HEK293 (cell line): Measurements from ENCODE around the gene CIPC.

Experiments
- EGR2 ChIP-seq: fragments of 450-650 bp; formaldehyde crosslinking; IDR thresholded peaks from 2 replicates; pipeline ENCODE4 v1.5.1; 2016; ENCODE audit warnings: low read depth, missing biosample characterization, missing genetic modification characterization
- GLIS1 ChIP-seq: fragments of 450-650 bp; formaldehyde crosslinking; IDR thresholded peaks from 2 replicates; pipeline ENCODE4 v1.5.1; 2016; ENCODE audit warnings: missing biosample characterization, missing genetic modification characterization
- GLIS2 ChIP-seq: fragments of 450-650 bp; formaldehyde crosslinking; IDR thresholded peaks from 2 replicates; pipeline ENCODE4 v1.5.1; 2016; ENCODE audit warnings: missing biosample characterization, missing genetic modification characterization
- KLF1 ChIP-seq: fragments of 450-650 bp; formaldehyde crosslinking; IDR thresholded peaks from 2 replicates; pipeline ENCODE4 v1.5.1; 2016; ENCODE audit warnings: missing biosample characterization, missing genetic modification characterization
- KLF10 ChIP-seq: fragments of 450-650 bp; IDR thresholded peaks from 2 replicates; pipeline ENCODE4 v1.5.1; 2018; ENCODE audit warnings: missing biosample characterization, mild to moderate bottlenecking, missing genetic modification characterization
- KLF16 ChIP-seq: fragments of 450-650 bp; formaldehyde crosslinking; IDR thresholded peaks from 2 replicates; pipeline ENCODE4 v1.5.1; 2017; ENCODE audit warnings: missing biosample characterization, missing genetic modification characterization
- KLF8 ChIP-seq: fragments of 450-650 bp; formaldehyde crosslinking; IDR thresholded peaks from 2 replicates; pipeline ENCODE4 v1.5.1; 2016; ENCODE audit warnings: missing biosample characterization, missing genetic modification characterization
- KLF9 ChIP-seq: fragments of 450-650 bp; formaldehyde crosslinking; IDR thresholded peaks from 2 replicates; pipeline ENCODE4 v1.5.1; 2016; ENCODE audit warnings: missing biosample characterization, missing genetic modification characterization, low read depth
- TCF7L2 ChIP-seq: IDR thresholded peaks from 2 replicates; pipeline ENCODE4 v1.6.1; 2011; ENCODE audit warnings: low read depth, mild to moderate bottlenecking, inconsistent platforms, low read length, moderate library complexity, borderline replicate concordance
- WT1 ChIP-seq: fragments of 450-650 bp; formaldehyde crosslinking; IDR thresholded peaks from 2 replicates; pipeline ENCODE4 v1.5.1; 2016; ENCODE audit warnings: missing biosample characterization, missing genetic modification characterization
- YY2 ChIP-seq: fragments of 450-650 bp; formaldehyde crosslinking; IDR thresholded peaks from 2 replicates; pipeline ENCODE4 v1.5.1; 2016; ENCODE audit warnings: missing biosample characterization, missing genetic modification characterization
- ZBTB7A ChIP-seq: fragments of 450-650 bp; formaldehyde crosslinking; IDR thresholded peaks from 2 replicates; pipeline ENCODE4 v1.5.1; 2016; ENCODE audit warnings: low read depth, missing biosample characterization, missing genetic modification characterization
- ZBTB8A ChIP-seq: fragments of 450-650 bp; formaldehyde crosslinking; IDR thresholded peaks from 2 replicates; pipeline ENCODE4 v1.5.1; 2016; ENCODE audit warnings: missing biosample characterization, missing genetic modification characterization
- ZFP37 ChIP-seq: fragments of 450-650 bp; formaldehyde crosslinking; IDR thresholded peaks from 2 replicates; pipeline ENCODE4 v1.5.1; 2016; ENCODE audit warnings: missing biosample characterization, missing genetic modification characterization
- ZNF114 ChIP-seq: fragments of 450-650 bp; formaldehyde crosslinking; IDR thresholded peaks from 2 replicates; pipeline ENCODE4 v1.5.0; 2017; ENCODE audit warnings: missing biosample characterization, missing genetic modification characterization
- ZNF121 ChIP-seq: fragments of 450-650 bp; formaldehyde crosslinking; IDR thresholded peaks from 2 replicates; pipeline ENCODE4 v1.5.1; 2016; ENCODE audit warnings: missing biosample characterization, missing genetic modification characterization
- ZNF146 ChIP-seq: fragments of 450-650 bp; formaldehyde crosslinking; IDR thresholded peaks from 2 replicates; pipeline ENCODE4 v1.5.1; 2016; ENCODE audit warnings: missing biosample characterization, missing genetic modification characterization
- ZNF155 ChIP-seq: fragments of 450-650 bp; formaldehyde crosslinking; IDR thresholded peaks from 2 replicates; pipeline ENCODE4 v1.5.1; 2016; ENCODE audit warnings: missing biosample characterization, missing genetic modification characterization
- ZNF184 ChIP-seq: fragments of 450-650 bp; IDR thresholded peaks from 2 replicates; pipeline ENCODE4 v1.5.1; 2018; ENCODE audit warnings: missing biosample characterization, mild to moderate bottlenecking, missing genetic modification characterization
- ZNF214 ChIP-seq: fragments of 450-650 bp; formaldehyde crosslinking; IDR thresholded peaks from 2 replicates; pipeline ENCODE4 v1.5.1; 2017; ENCODE audit warnings: missing biosample characterization, mild to moderate bottlenecking, missing genetic modification characterization, borderline replicate concordance
- ZNF239 ChIP-seq: fragments of 450-650 bp; formaldehyde crosslinking; IDR thresholded peaks from 2 replicates; pipeline ENCODE4 v1.5.1; 2016; ENCODE audit warnings: missing biosample characterization, missing genetic modification characterization
- ZNF24 ChIP-seq: fragments of 450-650 bp; formaldehyde crosslinking; IDR thresholded peaks from 2 replicates; pipeline ENCODE4 v1.5.1; 2016; ENCODE audit warnings: missing biosample characterization, missing genetic modification characterization
- ZNF311 ChIP-seq: fragments of 450-650 bp; formaldehyde crosslinking; IDR thresholded peaks from 2 replicates; pipeline ENCODE4 v1.5.1; 2017; ENCODE audit warnings: missing biosample characterization, missing genetic modification characterization, borderline replicate concordance
- ZNF341 ChIP-seq: fragments of 450-650 bp; formaldehyde crosslinking; IDR thresholded peaks from 2 replicates; pipeline ENCODE4; 2016; ENCODE audit warnings: low read depth, missing biosample characterization, missing genetic modification characterization
- ZNF394 ChIP-seq: fragments of 450-650 bp; formaldehyde crosslinking; IDR thresholded peaks from 2 replicates; pipeline ENCODE4 v1.5.1; 2016; ENCODE audit warnings: missing biosample characterization, missing genetic modification characterization, mild to moderate bottlenecking, moderate library complexity, borderline replicate concordance
- ZNF426 ChIP-seq: fragments of 450-650 bp; formaldehyde crosslinking; IDR thresholded peaks from 2 replicates; pipeline ENCODE4 v1.5.1; 2017; ENCODE audit warnings: missing biosample characterization, missing genetic modification characterization, mild to moderate bottlenecking, inconsistent platforms, moderate library complexity
- ZNF521 ChIP-seq: fragments of 450-650 bp; formaldehyde crosslinking; IDR thresholded peaks from 2 replicates; pipeline ENCODE4 v1.5.1; 2017; ENCODE audit warnings: missing biosample characterization, mild to moderate bottlenecking, missing genetic modification characterization
- ZNF561 ChIP-seq: fragments of 450-650 bp; IDR thresholded peaks from 2 replicates; pipeline ENCODE4 v1.5.1; 2018; ENCODE audit warnings: missing biosample characterization, missing genetic modification characterization, borderline replicate concordance
- ZNF626 ChIP-seq: fragments of 450-650 bp; sonication (Bioruptor Pico); formaldehyde crosslinking; IDR thresholded peaks from 2 replicates; pipeline ENCODE4 v1.5.1; 2018; ENCODE audit warnings: missing biosample characterization, missing genetic modification characterization, inconsistent platforms
- ZNF629 ChIP-seq: fragments of 450-650 bp; formaldehyde crosslinking; IDR thresholded peaks from 2 replicates; pipeline ENCODE4 v1.5.1; 2017; ENCODE audit warnings: missing biosample characterization, missing genetic modification characterization
- ZNF660 ChIP-seq: fragments of 450-650 bp; IDR thresholded peaks from 2 replicates; pipeline ENCODE4 v1.5.1; 2018; ENCODE audit warnings: missing biosample characterization, mild to moderate bottlenecking, missing genetic modification characterization
- ZNF785 ChIP-seq: fragments of 450-650 bp; formaldehyde crosslinking; IDR thresholded peaks from 2 replicates; pipeline ENCODE4 v1.5.1; 2016; ENCODE audit warnings: missing biosample characterization, missing genetic modification characterization
- ZNF843 ChIP-seq: fragments of 450-650 bp; formaldehyde crosslinking; IDR thresholded peaks from 2 replicates; pipeline ENCODE4 v1.5.1; 2016; ENCODE audit warnings: missing biosample characterization, missing genetic modification characterization
- ZSCAN30 ChIP-seq: fragments of 450-650 bp; IDR thresholded peaks from 2 replicates; pipeline ENCODE4 v1.5.1; 2018; ENCODE audit warnings: missing biosample characterization, mild to moderate bottlenecking, missing genetic modification characterization, moderate library complexity
- TF ChIP-seq, protein P1 (sequence below): fragments of 450-650 bp; formaldehyde crosslinking; conservative IDR thresholded peaks from 2 replicates; pipeline ENCODE4 v1.5.1; 2016; ENCODE audit warnings: low read depth, missing biosample characterization, missing genetic modification characterization
- TF ChIP-seq, protein P2 (sequence below): fragments of 450-650 bp; formaldehyde crosslinking; IDR thresholded peaks from 2 replicates; pipeline ENCODE4 v1.5.1; 2016; ENCODE audit warnings: missing biosample characterization, missing genetic modification characterization

Gene CIPC

DNA sequence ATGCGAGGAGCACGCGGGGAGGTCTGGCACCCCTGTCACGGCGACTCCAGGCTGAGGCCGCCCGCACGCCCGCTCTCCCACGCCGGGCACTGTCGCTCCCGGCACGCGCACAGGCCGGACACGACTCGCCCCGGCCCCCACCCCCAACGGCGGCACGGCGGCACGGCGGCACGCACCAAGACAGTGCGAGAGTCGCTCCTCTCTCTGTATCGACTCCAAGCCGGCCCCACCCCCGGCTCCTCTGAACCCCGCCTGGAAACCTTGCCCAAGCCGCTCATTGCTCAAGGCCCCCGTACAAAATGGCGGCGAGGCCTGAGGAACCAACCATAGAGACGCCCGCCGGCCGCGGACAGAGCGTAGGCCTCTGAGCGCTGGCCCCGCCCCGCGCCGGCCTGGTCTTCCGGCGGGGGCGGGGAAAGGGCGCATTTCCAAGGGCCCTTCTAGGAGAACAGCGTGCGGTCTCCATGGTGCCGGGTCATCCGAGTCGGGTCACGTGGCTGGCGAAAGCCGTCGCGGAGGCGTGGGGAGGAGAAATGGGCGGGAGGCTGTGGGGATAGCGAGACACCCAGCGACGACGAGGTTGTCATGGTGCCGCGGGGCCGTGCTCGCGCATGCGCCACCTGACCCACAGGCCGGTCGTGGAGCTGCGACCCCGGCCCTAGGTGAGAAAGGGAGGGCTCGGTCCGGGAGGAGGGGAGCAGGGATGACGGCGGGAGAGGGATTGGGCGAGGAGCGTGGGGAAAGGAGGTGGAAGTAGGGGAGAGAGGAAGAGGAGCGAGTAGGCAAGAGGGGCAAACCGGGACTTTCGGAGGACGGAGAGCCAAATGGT is at the start of gene CIPC (continued):
- TF ChIP-seq KLF8, result peak; percentile 92
- TF ChIP-seq ZNF561 (tag by site-specific recombination), result peak; percentile 72; the same call in 1 of the 2 replicates
- no peak for TF ChIP-seq ZNF521 (tag by site-specific recombination)
- peak; percentile 46; the same call in 1 of the 2 replicates for TF ChIP-seq ZNF184
- no peak for TF ChIP-seq ZNF311 (tag by site-specific recombination)
- TF ChIP-seq KLF16 (tag by site-specific recombination), result no peak
- TF ChIP-seq ZSCAN30 (tag by site-specific recombination), result no peak; the same call in none of the 2 replicates
- TF ChIP-seq EGR2 (tag by site-specific recombination), result peak; percentile 55
- peak; percentile 14; the same call in 1 of the 2 replicates for TF ChIP-seq WT1 (tag by site-specific recombination)
- TF ChIP-seq KLF10 (tag by site-specific recombination), result peak; percentile 80
- peak; percentile 67 for TF ChIP-seq ZBTB8A (tag by site-specific recombination)
- TF ChIP-seq KLF1, result peak; percentile 28; the same call in 1 of the 2 replicates
- TF ChIP-seq, protein P1, sequence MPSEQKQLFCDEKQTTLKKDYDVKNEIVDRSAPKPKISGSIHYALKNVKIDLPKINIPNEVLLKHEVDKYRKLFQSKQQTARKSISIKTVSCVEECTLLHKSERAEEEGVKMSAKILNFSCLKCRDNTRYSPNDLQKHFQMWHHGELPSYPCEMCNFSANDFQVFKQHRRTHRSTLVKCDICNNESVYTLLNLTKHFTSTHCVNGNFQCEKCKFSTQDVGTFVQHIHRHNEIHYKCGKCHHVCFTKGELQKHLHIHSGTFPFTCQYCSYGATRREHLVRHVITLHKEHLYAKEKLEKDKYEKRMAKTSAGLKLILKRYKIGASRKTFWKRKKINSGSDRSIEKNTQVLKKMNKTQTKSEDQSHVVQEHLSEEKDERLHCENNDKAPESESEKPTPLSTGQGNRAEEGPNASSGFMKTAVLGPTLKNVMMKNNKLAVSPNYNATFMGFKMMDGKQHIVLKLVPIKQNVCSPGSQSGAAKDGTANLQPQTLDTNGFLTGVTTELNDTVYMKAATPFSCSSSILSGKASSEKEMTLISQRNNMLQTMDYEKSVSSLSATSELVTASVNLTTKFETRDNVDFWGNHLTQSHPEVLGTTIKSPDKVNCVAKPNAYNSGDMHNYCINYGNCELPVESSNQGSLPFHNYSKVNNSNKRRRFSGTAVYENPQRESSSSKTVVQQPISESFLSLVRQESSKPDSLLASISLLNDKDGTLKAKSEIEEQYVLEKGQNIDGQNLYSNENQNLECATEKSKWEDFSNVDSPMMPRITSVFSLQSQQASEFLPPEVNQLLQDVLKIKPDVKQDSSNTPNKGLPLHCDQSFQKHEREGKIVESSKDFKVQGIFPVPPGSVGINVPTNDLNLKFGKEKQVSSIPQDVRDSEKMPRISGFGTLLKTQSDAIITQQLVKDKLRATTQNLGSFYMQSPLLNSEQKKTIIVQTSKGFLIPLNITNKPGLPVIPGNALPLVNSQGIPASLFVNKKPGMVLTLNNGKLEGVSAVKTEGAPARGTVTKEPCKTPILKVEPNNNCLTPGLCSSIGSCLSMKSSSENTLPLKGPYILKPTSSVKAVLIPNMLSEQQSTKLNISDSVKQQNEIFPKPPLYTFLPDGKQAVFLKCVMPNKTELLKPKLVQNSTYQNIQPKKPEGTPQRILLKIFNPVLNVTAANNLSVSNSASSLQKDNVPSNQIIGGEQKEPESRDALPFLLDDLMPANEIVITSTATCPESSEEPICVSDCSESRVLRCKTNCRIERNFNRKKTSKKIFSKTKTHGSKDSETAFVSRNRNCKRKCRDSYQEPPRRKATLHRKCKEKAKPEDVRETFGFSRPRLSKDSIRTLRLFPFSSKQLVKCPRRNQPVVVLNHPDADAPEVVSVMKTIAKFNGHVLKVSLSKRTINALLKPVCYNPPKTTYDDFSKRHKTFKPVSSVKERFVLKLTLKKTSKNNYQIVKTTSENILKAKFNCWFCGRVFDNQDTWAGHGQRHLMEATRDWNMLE (tag by site-specific recombination), result peak; percentile 61
- peak; percentile 81; the same call in 1 of the 2 replicates for TF ChIP-seq KLF9 (tag by site-specific recombination)
- TF ChIP-seq GLIS2 (tag by site-specific recombination), result peak; percentile 72
- TF ChIP-seq ZNF155, result no peak
- TF ChIP-seq ZNF843 (tag by site-specific recombination), result peak; percentile 18; the same call in 1 of the 2 replicates
- peak; percentile 90 for TF ChIP-seq ZNF660 (tag by site-specific recombination)
- no peak for TF ChIP-seq ZNF121 (tag by site-specific recombination)
- TF ChIP-seq YY2 (tag by site-specific recombination), result no peak; the same call in 1 of the 2 replicates
- TF ChIP-seq ZNF239, result no peak
- TF ChIP-seq ZNF146 (tag by site-specific recombination), result no peak
- TF ChIP-seq ZNF341 (tag by site-specific recombination), result peak; percentile 87
- TF ChIP-seq GLIS1 (tag by site-specific recombination), result peak; percentile 24; the same call in 1 of the 2 replicates
- peak; percentile 55; the same call in 1 of the 2 replicates for TF ChIP-seq ZNF24
- no peak for TF ChIP-seq ZNF426 (tag by site-specific recombination)
- no peak for TF ChIP-seq ZNF114
- TF ChIP-seq ZNF626 (tag by site-specific recombination), result no peak
- TF ChIP-seq ZNF394, result no peak
- no peak; the same call in 1 of the 2 replicates for TF ChIP-seq TCF7L2
- TF ChIP-seq, protein P2, sequence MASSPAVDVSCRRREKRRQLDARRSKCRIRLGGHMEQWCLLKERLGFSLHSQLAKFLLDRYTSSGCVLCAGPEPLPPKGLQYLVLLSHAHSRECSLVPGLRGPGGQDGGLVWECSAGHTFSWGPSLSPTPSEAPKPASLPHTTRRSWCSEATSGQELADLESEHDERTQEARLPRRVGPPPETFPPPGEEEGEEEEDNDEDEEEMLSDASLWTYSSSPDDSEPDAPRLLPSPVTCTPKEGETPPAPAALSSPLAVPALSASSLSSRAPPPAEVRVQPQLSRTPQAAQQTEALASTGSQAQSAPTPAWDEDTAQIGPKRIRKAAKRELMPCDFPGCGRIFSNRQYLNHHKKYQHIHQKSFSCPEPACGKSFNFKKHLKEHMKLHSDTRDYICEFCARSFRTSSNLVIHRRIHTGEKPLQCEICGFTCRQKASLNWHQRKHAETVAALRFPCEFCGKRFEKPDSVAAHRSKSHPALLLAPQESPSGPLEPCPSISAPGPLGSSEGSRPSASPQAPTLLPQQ, result peak; percentile 36; the same call in 1 of the 2 replicates
- TF ChIP-seq ZBTB7A, result peak; percentile 81; the same call in 1 of the 2 replicates
- no peak for TF ChIP-seq ZNF785
- 0 out of 2 replicates have a peak, but pooled peaks have one; percentile 21 for TF ChIP-seq ZFP37
- TF ChIP-seq ZNF629 (tag by site-specific recombination), result peak; percentile 74
- no peak for TF ChIP-seq ZNF214 (tag by site-specific recombination)
